Activated T-helper 1 cell treated with anti-CD3 and anti-CD28 coated beads, Interleukin-2, amount 50 U/mL, for 16 hours (primary cell): ENCODE measurements around the gene ZNF497.
A peak's percentile ranks its signal among the peaks of the same experiment; 100 is the strongest.
"Not testable (repeated sequence)": the region's sequence is repeated elsewhere in the genome, so short reads cannot be mapped to it uniquely, and the experiment has no call there.

Source experiments
- DNase-seq, 2 donors: peaks; one replicate each; pipeline ENCODE4 v3.0.0-alpha.2; 2020; ENCODE audit warnings: low read depth in 1 of 2, low spot score in 1 of 2

Gene ZNF497

GRCh38 chr19:58394821-58395219, 32.3 kb upstream of the ZNF497 start:
- no peak for DNase-seq

- DNase-seq: no peak
Measured at GRCh38 chr19:58393725-58394033, 31.1 kb upstream of the ZNF497 start.

DNA sequence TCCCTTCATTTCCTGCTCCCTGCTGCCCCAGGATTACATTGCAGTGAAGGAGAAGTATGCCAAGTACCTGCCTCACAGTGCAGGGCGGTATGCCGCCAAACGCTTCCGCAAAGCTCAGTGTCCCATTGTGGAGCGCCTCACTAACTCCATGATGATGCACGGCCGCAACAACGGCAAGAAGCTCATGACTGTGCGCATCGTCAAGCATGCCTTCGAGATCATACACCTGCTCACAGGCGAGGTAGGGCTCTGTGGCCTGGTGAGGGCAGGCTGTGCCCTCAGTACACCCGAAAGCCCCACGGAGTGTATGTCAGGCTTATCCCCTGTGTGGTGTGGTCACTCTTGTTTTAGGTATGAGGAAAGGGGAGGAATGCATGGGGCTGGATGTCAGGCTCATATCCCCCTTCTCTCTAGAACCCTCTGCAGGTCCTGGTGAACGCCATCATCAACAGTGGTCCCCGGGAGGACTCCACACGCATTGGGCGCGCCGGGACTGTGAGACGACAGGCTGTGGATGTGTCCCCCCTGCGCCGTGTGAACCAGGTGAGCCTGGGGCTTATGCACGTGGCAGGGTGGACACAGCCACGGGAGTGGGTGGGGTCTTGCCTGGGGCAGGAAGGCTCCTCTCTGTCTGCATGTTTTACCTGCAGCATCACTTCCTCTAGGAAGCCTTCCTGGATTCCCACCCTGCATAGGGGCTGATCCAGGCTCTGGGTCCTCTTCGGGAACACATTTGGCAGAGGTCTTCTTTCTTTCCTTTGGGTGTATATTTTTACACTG, 30.6 kb upstream of the ZNF497 start:
- DNase-seq: no peak

DNA sequence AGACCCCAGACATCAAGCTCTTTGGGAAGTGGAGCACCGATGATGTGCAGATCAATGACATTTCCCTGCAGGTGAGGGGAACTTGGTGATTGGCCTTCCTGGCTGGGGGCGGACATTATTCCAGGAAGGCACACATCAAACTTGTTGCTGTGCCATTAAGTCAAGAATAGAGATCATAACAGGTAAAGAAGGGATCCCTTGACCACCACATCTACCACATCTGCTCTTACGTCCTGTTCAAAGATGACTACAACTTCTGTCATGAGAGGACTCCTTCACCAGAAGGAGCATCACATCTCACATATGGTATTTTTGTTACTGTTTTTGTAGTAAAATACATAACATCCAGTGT, 25.6 kb upstream of the ZNF497 start:
- DNase-seq: no peak

DNA sequence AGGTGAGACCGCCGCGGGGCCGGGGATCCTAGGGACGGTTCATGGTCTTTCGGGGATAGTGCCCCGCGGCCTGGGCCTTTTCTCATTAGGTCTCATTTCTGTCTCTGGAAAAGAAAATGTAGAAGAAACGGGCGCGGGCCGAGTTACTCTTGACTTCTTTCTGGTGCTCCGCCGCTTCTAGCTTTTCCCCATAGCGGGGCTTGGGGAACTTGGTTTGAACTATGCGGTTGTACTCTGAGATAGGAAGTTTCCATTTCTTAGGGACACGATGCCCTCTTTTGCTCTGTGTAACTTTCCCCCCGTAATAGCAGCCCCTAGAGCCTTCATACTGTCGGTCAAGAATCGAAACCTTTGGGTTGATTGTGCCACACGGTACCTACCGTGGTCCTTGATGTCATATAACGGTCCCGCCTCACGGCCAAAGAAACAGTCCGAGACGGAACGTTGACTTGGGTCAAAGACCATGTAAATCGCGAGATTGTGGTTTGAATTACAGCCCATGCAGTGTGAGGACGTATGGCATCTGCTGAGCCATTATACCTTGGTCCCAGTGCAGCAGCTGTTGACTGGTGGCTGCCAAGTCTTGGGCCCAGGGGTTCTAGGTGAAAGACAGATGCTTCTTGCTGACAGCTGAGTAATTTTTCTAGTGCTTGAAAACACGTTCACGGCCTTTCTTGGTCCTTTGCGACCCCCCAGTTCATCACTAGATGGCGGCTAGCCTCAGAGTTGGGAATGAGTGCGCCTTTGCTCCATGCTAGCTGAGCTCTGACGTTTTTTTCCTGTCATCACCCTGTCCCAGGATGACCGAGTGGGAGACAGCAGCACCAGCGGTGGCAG, 25.0 kb upstream of the ZNF497 start:
- no peak for DNase-seq

DNA sequence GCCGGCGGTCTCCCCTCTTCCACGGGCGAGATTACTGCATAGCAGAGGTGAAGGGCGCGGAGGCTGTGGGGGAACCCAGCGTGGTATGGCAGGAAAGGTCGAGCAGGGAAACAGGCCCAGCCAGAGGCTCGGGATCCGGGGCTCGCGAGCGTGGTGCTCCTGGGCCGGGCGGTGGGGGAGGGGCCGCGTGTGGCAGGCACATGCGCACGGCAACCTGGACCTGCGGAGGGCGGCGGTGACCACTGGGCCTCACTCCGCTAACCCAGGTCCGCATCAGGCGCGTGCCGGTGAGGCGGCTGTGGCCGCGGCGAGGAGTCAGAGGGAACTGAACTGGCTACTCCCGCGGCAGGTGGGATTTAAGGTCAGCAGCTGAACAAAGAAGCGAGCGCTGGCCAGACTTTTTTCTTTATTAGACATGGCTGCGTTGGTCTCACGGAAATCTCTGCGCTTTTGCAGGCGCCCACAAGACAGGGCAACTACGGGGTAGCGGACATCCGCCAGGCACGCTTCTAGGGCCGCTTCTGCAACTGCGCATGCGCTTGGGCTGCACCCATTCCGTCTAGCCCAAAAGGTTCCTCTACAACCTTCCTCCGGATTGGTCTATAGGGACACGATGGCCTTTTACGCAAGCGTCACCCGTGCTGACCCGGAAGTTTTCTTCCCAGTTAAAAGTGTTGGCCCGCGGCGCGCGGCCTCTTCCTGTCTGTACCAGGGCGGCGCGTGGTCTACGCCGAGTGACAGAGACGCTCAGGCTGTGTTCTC, 24.2 kb upstream of the ZNF497 start, which contains the start of gene RPS5:
RPS5 (plus strand) TSS at position 694 of the 762 bp plus-strand sequence. CDS start 869 bp downstream, outside the sequence.
- DNase-seq: peak; percentile 86 to 94

- DNase-seq: peak in 1 of 2 donors; percentile 9
Measured at GRCh38 chr19:58385891-58386575, 23.5 kb upstream of the ZNF497 start.

DNA sequence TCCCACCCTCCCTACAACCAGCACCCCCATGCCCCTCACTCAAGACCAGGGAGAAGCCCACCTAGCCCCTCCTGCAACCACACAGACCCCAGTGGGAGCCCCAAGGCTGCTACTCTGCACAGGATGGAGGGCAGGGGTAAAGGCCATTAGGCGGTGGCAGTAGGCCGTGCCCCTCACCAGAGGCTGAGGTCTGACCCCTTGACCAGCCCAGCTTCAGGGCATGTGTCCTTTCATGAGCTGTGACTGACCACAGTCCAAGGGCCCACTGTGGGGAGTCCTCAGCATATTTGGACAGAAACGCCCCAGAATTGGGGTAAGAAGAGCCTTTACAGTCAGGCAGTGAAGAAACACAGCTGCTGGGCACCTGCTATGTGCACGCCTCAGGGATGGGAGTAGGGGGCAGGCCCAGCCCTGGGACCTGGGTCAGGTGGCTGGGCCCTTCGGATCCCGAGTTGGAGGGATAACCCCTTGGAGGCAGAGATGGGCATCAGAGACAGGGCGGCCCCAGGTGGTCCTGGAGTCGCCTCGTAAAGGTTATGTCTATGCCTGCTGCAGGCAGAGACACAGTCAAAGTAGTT, 22.9 kb upstream of the ZNF497 start:
- no peak for DNase-seq

- no peak for DNase-seq
Measured at GRCh38 chr19:58382997-58383603, 20.5 kb upstream of the ZNF497 start.

- no peak for DNase-seq
Measured at GRCh38 chr19:58381460-58382212, 19.1 kb upstream of the ZNF497 start.

GRCh38 chr19:58380662-58381459, 18.3 kb upstream of the ZNF497 start, which contains the start of gene ZNF837:
ZNF837 (minus strand) TSS chr19:58381030; CDS start chr19:58369332, 11,698 bp downstream.
- peak; percentile 93 to 95 for DNase-seq

- DNase-seq: no peak
Measured at GRCh38 chr19:58380037-58380661, 17.6 kb upstream of the ZNF497 start.

- no peak for DNase-seq
Measured at GRCh38 chr19:58379246-58379645, 16.7 kb upstream of the ZNF497 start.

- DNase-seq: not testable (repeated sequence)
Measured at GRCh38 chr19:58376724-58377123, 14.2 kb upstream of the ZNF497 start.

DNA sequence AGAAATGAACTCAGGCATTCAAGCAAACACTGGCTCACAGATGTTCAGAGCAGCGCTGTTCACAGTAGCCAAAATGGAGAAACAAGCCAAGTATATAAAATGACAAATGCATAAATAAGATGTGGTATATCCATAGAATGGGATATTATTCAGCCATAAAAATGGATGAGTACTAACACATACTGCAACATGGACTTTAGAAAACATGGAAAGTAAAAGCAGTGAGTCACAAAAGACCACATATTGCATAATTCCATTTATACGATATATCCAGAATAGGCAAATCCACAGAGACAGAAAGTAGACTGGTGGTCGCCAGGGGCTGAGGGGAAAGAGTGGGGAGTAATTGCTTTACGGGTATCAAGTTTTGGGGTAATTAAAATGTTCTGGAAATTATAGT, 11.6 kb upstream of the ZNF497 start:
- no peak for DNase-seq

- DNase-seq: no peak
Measured at GRCh38 chr19:58372311-58373133, 10.0 kb upstream of the ZNF497 start.
